Measurements from ENCODE around the gene HSPBP1.
"Not testable (repeated sequence)": the region's sequence is repeated elsewhere in the genome, so short reads cannot be mapped to it uniquely, and the experiment has no call there.

HSPBP1 gene

GRCh38 chr19:55239004-55239403, 40.9 kb downstream of the HSPBP1 start:
- DNase-seq (ENCODE audit: low spot score) = no peak

- no peak for DNase-seq (ENCODE audit: low spot score)
These were observed 41.9 kb downstream of the HSPBP1 start for GRCh38 chr19:55238030-55238429.

GRCh38 chr19:55232986-55233385, 46.9 kb downstream of the HSPBP1 start:
- no peak for DNase-seq (ENCODE audit: low spot score)

GRCh38 chr19:55232286-55232602, 47.7 kb downstream of the HSPBP1 start:
- DNase-seq (ENCODE audit: low spot score) = no peak

GRCh38 chr19:55231391-55232285, 48.3 kb downstream of the HSPBP1 start:
- no peak for DNase-seq (ENCODE audit: low spot score)

- DNase-seq (ENCODE audit: low spot score) = no peak
These were observed 49.1 kb downstream of the HSPBP1 start for GRCh38 chr19:55230780-55231179.

GRCh38 chr19:55230329-55230728, 49.6 kb downstream of the HSPBP1 start:
- DNase-seq (ENCODE audit: low spot score) = no peak

- DNase-seq (ENCODE audit: low spot score) = no peak
These were observed 50.1 kb downstream of the HSPBP1 start for GRCh38 chr19:55229789-55230182.

GRCh38 chr19:55229145-55229788, 50.6 kb downstream of the HSPBP1 start:
- no peak for DNase-seq (ENCODE audit: low spot score)

- no peak for DNase-seq (ENCODE audit: low spot score)
These were observed 51.4 kb downstream of the HSPBP1 start, which contains the start of gene TMEM86B for GRCh38 chr19:55228403-55229031. TMEM86B (minus strand) TSS chr19:55228763; CDS start chr19:55228741, 22 bp downstream.

- no peak for DNase-seq (ENCODE audit: low spot score)
These were observed 51.9 kb downstream of the HSPBP1 start for GRCh38 chr19:55228015-55228391.

GRCh38 chr19:55227241-55228014, 52.5 kb downstream of the HSPBP1 start:
- no peak for DNase-seq (ENCODE audit: low spot score)

GRCh38 chr19:55226788-55227187, 53.1 kb downstream of the HSPBP1 start:
- no peak for DNase-seq (ENCODE audit: low spot score)

- no peak for DNase-seq (ENCODE audit: low spot score)
These were observed 53.6 kb downstream of the HSPBP1 start for GRCh38 chr19:55226273-55226672.

- DNase-seq (ENCODE audit: low spot score) = no peak
These were observed 54.4 kb downstream of the HSPBP1 start for GRCh38 chr19:55225415-55225958.

GRCh38 chr19:55224679-55225414, 55.1 kb downstream of the HSPBP1 start:
- not testable (repeated sequence) for DNase-seq (ENCODE audit: low spot score)

- no peak for DNase-seq (ENCODE audit: low spot score)
These were observed 55.8 kb downstream of the HSPBP1 start for GRCh38 chr19:55224038-55224665.

- no peak for DNase-seq (ENCODE audit: low spot score)
These were observed 56.4 kb downstream of the HSPBP1 start for GRCh38 chr19:55223291-55224037.

- no peak for DNase-seq (ENCODE audit: low spot score)
These were observed 59.4 kb downstream of the HSPBP1 start for GRCh38 chr19:55220525-55220924.
